Stomach (tissue), 4 donors: ENCODE data around the gene PSORS1C2.

Source experiments
- CTCF ChIP-seq, 7 experiments: fragments of 450-650 bp in 4 of 7; fragments of 200-600 bp in 3 of 7; sonication (generic) in 3 of 7; IDR thresholded peaks; one replicate each; pipeline ENCODE4 v1.5.1; 2016 to 2019; ENCODE audit warnings: antibody characterized with exemption in 7 of 7, control low read depth in 2 of 7, mild to moderate bottlenecking in 1 of 7
- POLR2AphosphoS5 ChIP-seq, 3 donors: sonication (generic); formaldehyde crosslinking; IDR thresholded peaks; one replicate each; pipeline ENCODE4 v1.6.1; 2016; ENCODE audit warnings: antibody characterized with exemption in 3 of 3

DNA sequence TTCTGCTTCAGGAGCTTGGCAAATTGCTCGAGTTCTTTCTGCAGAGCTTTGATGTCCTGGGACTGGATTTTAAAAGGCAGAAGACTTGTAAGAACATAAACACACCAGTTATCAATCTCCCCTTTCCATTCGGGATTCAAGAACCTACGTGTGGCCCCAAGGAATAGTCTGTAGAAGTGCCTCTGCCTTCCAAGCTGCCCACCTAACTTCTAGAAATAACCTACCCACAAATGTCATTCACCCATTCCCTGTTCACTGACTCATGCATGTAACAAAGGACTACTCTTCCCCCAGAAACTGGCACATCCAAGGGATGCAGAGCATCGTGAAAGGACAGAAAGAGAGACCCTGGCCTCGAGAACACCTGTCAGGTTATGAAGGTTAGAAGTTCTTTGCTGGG is 27.1 kb upstream of the PSORS1C2 start:
- TF ChIP-seq CTCF (IDR thresholded peaks at IDR 0.05) (no peak), POLR2AphosphoS5 (IDR thresholded peaks at IDR 0.05) (no peak)
